Measurements from ENCODE around the gene C19orf25. TPM values are rescaled to one million over a fixed set of nuclear protein-coding genes. Genes with fewer than 3 reads are reported as not detected.

The C19orf25 gene
- total and polyA plus RNA-seq, 2 of the 13 experiments (the other 11 are each of a cell fraction or from before 2014, with no cell fraction given), result 14.2 to 32.4 TPM

GRCh38 chr19:1491114-1491848 is 12.3 kb upstream of the C19orf25 start, which contains the start of gene REEP6 (continued):
- TF ChIP-seq PBX3 (CRISPR knock-in tag; IDR thresholded peaks at IDR 0.05; ENCODE audit: borderline replicate concordance), result peak; percentile 69; the same call in 1 of the 2 replicates
- TF ChIP-seq ZBTB7A (CRISPR knock-in tag; IDR thresholded peaks at IDR 0.05), result peak; percentile 42; the same call in 1 of the 2 replicates
- TF ChIP-seq TFDP1 (CRISPR knock-in tag; IDR thresholded peaks at IDR 0.05; ENCODE audit: borderline replicate concordance), result peak; percentile 39; the same call in 1 of the 2 replicates
- TF ChIP-seq ATRX (CRISPR knock-in tag; IDR thresholded peaks at IDR 0.05; ENCODE audit: borderline replicate concordance), result no peak
- no peak for TF ChIP-seq ZNF205 (CRISPR knock-in tag; IDR thresholded peaks at IDR 0.05)
- no peak; the same call in 1 of the 2 replicates for TF ChIP-seq ZNF790 (CRISPR knock-in tag; IDR thresholded peaks at IDR 0.05; ENCODE audit: borderline replicate concordance)
- TF ChIP-seq ZNF691 (CRISPR knock-in tag; IDR thresholded peaks at IDR 0.05; ENCODE audit: borderline replicate concordance, low read depth), result peak; percentile 37; the same call in 1 of the 2 replicates
- no peak for TF ChIP-seq KMT2A (CRISPR knock-in tag; IDR thresholded peaks at IDR 0.05)
- 0 out of 2 replicates have a peak, but pooled peaks have one; percentile 48 for TF ChIP-seq ZNF784 (CRISPR knock-in tag; IDR thresholded peaks at IDR 0.05; ENCODE audit: borderline replicate concordance)
- TF ChIP-seq PHF20 (CRISPR knock-in tag; IDR thresholded peaks at IDR 0.05), result peak; percentile 32; the same call in 1 of the 2 replicates
- peak; percentile 86 for TF ChIP-seq RNF2 (conservative IDR thresholded peaks at IDR 0.05; ENCODE audit: low read depth)
- peak; percentile 79 for TF ChIP-seq YEATS4 (CRISPR knock-in tag; IDR thresholded peaks at IDR 0.05; ENCODE audit: borderline replicate concordance)
- no peak for TF ChIP-seq TCF7L2 (IDR thresholded peaks at IDR 0.05; ENCODE audit: low read depth, low read length)
- TF ChIP-seq POGZ (CRISPR knock-in tag; IDR thresholded peaks at IDR 0.05), result peak; percentile 13; the same call in 1 of the 2 replicates
- TF ChIP-seq ZUFSP (CRISPR knock-in tag; IDR thresholded peaks at IDR 0.05; ENCODE audit: borderline replicate concordance), result no peak
- TF ChIP-seq MNT (IDR thresholded peaks at IDR 0.05), result no peak
- TF ChIP-seq HNRNPLL (IDR thresholded peaks at IDR 0.05; ENCODE audit: low read depth, low read length, poor library complexity, severe bottlenecking), result peak; percentile 5
- TF ChIP-seq ZFP41 (CRISPR knock-in tag; IDR thresholded peaks at IDR 0.05; ENCODE audit: borderline replicate concordance), result peak; percentile 71; the same call in 1 of the 2 replicates
- no peak for TF ChIP-seq KDM1A (CRISPR knock-in tag; IDR thresholded peaks at IDR 0.05)
- TF ChIP-seq ZNF605 (CRISPR knock-in tag; IDR thresholded peaks at IDR 0.05), result peak; percentile 76
